CD4-positive, alpha-beta T cell treated with Interleukin-6 at 100 ng/mL for 8 hours (primary cell): ENCODE measurements around the gene CD59.
"Not testable (repeated sequence)": the region's sequence is repeated elsewhere in the genome, so short reads cannot be mapped to it uniquely, and the experiment has no call there.

Experiments used
- DNase-seq: peaks from one replicate; pipeline ENCODE4 v3.0.0-alpha.2; 2020; ENCODE audit warnings: mixed read lengths, low spot score

Gene CD59

GRCh38 chr11:33665350-33666106 is 70.7 kb downstream of the CD59 start:
- DNase-seq = no peak

DNA sequence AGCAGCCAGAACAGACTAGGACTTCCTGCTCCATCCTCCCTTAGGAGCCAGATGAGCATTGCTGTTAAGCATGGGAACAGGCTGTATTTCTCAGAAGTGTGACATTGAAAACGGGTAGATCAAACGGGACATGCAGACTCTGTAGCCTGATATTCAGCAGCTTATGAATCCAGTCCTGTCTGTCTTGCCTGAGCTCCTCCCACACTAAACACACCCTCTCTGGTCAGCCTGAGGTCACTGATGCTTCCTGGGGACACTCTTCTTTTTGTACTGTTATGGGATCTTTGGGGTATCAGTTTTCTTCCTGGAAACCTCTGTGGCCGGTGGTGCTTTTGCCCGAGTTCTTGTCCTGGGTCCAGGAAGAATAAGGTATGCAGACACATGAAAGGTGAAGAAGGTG is 71.4 kb downstream of the CD59 start:
- no peak for DNase-seq

DNA sequence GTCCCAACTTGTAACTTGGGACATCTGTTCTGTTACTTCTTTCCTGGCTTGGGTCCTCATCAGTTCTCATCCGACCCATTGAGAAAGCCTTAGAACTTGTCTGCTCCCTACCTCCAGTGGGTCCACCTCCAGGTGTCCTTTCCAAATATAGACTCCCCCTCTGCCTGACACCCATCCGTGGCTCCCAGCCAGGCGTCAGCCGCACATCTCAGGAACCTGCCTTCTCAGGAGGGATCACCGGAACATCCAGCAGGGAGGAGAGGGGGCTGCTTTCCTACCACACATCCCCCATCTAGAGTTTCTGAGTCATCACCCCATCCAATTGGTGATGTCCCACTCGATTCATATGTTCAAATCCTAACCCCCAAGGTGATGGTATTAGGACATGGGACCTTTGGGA is 72.1 kb downstream of the CD59 start:
- DNase-seq = no peak

DNA sequence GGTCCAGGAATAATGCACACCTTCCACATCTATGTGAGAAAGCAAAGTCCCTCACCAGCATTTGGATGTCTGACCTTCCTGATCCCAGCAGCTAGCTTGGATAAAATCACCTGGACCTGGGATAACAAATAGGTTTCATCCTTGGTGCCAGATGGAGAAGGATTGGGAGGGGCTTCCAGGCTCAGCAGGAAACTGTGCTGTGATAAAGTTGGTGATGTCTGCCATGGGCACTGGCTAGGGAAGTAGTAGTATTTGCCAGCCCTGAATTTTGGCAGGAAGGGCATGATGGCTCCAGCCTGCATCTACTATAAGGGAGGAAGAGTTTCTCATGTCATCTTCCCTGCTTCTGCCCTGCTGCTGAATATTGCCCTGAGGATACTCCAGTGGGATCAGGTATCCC is 73.1 kb downstream of the CD59 start:
- DNase-seq = no peak

- DNase-seq = not testable (repeated sequence)
Measured at GRCh38 chr11:33661526-33661925, 74.7 kb downstream of the CD59 start.

GRCh38 chr11:33660962-33661361 is 75.3 kb downstream of the CD59 start:
- no peak for DNase-seq

DNA sequence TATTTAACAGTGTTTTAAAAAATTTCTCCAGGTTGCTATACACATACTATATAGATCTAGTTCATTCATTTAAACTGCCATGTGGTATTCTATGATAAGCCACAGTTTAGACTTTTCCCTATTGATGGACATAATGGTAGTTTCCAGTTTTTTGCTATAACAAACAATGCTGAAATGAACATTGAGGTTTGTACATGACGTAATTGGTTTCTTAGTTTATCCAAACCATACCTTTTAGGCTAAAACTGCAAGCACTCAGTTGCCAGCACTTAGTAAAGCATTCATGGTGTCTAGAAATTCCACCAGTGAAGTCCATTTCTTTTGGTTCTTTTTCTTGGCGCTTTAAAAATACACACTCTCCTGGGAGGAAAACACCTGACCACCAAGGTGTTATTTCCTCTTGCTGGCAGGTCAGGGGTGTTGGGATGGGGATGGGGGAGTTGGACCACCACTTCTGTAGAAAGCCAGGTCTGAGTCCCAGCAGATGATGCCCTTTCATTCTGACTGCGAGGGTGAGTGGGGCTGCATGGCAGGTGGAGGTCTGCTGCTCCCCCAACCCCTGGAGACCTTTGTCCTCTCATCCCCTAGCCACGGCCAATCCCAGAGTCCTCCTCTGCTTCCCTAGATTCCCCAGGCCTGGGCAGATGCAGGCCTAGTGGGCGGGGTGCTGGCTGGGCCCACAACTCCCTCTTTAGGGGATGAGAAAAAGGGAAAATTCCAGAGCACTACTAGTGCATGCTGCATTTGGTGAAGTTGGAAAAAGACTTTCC is 76.7 kb downstream of the CD59 start:
- DNase-seq = no peak

DNA sequence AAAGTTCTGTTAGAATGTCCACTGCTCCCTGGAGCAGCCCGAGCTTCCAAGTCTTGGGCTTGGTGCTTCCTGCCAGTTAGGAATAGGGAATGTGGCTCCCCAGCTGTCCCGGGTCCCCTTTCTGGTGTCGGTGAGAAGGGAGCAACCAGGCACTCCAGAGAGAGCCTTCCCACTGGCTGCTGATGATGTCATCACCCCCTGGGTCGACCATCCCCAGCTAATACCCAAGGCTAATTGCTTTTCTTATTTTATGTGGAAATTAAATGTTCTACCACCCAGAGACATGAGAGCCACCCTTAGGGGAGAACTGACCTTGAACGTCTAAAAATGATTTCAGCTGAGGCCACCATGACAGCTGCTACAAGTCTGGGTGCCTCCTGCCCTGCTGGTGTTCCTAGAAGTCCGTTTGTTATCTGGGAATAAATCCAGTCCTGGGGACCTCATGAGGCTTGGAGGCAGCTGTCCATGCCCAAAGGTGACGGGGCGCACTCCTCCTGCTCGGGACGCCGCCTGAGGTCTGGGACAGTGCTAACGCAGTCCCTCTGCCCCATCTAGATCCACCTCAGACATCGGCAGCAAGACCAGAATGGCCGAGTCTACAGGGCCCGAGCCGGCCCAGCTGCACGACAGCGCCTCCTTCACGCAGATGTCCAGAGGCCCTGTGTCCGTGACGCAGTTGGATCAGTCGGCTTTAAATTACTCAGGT is 77.9 kb downstream of the CD59 start:
- DNase-seq = no peak

- no peak for DNase-seq
Measured at GRCh38 chr11:33657757-33658156, 78.5 kb downstream of the CD59 start.

DNA sequence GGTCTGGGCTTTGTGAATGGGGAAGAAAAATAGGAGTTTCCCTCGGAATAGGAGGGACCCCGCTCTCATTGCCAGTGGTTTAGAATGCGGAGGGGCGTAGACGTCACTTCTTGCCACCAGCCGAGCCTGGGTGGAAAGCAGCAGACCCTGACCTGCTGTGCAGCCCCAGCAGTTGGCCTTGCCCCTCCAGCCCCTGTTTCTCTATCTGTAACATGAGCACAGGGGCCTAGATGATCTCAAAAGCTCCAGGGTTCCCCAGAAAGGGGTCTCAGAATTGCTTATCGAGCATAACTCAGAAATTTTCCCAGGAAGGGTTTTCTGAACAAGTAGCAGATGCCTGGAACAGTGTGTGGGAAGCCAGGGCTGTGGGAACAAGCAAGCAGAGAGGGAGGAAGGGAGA is 79.5 kb downstream of the CD59 start:
- DNase-seq = no peak

DNA sequence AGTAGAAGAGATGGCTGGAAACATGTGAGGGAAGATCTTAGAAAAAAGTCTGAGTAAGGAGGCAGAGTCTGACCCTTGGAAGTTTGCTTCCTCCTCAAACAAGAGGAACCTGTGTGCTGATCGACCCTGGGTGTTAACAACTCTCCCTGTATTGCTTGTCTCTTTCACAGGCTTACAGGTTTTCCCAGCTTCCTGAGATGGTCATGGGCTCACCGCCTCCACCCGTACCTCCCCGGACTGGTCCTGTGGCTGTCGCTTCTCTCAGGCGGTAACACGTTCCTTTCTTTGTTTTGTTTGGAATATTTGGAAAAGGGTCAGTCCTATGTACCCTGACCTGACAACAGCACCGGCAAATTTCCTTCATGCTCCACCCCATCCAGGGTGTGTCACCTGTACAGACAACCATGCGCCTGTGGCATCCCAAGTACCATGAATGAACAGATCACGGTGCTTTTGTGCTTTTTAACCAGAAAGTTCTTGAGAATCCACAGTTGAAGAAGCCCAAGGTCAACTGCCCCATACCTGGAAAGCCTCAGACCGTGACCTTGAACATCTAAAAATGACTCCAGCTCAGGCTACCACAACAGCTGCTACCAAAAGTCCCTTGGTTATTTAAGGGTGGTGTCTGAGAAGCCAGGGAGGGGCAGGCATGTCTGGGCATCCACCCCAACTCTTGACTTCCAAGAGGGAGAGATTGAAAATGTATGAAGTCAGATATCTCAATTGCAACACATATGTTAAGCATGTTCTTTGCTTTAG is 80.2 kb downstream of the CD59 start:
- DNase-seq = no peak

DNA sequence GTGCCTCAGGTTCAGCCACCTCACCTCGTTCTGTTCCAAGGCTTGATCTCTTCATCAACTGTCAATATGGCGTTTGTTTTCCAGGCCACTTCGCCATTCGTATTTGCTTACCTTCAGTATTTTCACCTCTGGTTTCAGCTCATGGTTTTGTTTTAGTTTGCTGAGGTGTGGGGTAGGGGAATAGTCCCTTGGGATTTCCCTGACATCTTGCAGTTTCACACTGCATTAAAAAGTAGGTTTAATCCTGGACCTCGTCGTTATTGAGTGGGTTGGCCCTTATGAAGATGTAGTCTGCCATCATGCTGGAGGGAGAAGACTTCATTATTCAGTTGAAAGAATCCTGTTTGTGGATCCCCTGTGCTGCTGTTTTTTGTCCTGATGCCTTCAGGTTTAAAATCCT is 81.6 kb downstream of the CD59 start:
- DNase-seq = no peak
